Stromal cell of bone marrow (primary cell): ENCODE measurements around the gene TOMM22.

Experiments used
- DNase-seq: peaks from one replicate; pipeline ENCODE4 v3.0.0-alpha.2; 2012; ENCODE audit warnings: low read depth

TOMM22 gene

DNA sequence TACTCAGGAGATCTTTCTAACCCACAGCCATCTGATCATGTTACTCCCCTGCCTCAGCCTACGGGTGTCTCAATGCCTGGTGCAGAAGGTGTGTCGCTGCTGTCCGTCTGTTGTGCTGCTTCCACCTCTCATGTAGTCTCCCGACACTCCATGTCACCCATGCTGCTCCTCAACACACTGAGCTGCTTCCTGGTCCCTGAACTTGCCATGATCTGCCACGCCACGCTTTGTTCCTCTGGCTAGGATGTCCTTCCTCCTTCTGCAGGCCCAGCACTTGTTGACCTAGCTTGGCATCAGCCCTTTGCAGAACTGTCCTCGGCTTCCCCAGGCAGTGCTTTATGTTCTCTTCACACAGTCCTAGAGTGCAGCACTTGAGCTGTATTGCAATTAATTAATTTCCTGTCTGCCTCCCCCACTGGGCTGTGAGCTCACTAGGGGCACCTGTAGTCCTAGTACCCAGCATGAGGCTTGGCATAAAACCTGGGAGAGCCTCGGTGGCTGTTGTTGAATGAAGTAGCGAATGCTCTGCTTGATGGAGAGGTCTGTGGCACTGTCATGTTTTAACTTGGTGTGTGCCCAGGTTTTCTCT lies 33.5 kb downstream of the TOMM22 start:
- DNase-seq = no peak

DNA sequence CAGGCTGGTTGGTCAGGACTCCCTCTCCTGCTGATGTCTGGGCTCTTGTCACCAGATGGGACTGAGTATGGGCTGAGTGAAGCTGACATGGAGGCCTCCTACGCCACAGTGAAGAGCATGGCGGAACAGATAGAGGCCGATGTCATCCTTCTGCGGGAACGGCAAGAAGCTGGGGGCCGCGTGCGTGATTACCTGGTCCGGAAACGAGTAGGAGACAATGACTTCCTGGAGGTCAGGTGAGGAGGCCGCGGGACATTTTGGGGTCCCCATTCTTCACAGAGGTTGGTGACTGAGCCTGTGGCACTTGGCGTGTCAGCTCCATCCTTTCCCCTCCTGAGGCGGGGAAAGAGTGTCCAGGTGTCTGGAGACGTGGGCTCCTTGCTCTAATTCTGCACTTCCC lies 34.1 kb downstream of the TOMM22 start:
- no peak for DNase-seq

DNA sequence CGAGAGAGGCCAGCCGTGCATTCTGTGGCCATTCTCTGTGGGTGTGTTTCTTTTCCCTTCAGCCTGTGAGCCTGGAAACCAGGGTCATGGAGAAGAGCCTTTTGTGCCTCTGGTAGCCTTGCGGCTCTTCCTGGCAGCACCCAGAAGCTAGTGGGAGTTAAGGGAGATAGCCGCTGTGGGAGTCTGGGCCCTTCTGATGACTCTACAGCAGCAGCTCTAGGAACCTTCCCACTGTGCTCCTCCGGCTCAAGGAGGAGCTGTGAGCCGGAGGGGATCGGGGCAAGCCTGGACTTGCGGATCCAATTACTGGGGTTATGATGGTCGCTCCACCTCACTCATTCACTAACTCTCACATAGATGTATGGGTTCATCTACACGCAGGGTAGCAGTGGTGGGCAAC lies 34.5 kb downstream of the TOMM22 start:
- DNase-seq = no peak

DNA sequence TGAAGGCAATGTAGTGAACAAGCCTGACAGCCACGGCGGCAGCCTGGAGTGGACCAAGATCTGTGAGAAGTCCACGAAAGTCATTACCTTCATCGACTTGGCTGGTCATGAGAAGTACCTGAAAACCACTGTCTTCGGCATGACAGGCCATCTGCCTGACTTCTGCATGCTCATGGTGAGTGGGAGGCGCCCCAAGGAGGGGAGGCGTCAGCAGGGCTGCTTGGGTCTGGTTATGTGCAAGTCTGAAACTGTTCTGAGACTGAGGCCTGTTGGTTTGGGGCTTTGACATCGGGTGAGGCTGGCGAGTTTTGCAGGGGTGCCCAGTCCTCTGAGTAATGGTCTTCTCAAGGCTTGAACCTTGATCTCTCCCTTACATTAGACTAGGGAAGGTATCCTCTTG lies 35.1 kb downstream of the TOMM22 start:
- no peak for DNase-seq

DNA sequence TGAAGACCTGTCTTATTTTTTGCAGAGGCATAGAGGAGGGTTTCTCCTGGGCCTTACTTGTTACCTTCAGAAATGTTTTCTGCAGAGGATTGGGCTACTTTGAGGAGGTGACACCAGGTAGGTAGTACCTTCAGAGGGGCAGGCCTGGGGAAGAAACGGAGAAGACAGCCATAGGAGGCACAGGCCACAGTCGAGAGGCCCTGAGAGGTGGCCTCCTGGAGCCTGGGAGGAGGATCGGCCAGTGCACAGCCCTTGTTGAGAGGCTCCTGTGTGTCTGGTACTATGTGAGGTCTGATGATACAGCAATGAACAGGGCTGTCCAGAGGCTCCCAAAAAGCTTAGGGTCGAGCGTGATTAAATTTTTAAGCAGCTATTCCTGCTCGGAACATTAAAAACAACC lies 35.5 kb downstream of the TOMM22 start:
- no peak for DNase-seq

DNA sequence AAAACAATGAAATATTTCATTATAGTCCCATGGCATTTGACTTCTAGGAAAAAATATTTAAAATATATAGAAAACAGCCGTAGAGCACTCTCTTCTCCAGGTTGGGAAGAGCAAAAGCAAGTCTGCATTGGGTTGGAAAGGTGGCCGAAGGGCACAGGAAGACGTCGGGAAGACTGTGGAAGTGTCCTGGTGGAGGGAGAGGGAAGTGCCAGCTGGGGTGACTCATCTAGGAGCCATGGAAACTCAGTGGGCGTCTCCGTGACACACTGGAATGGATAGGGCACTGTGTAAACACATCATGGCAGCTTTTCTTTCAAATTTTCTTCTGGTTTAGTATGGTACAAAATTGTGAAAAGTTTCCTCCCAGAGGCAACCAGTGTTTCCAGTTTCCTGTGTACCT lies 36.7 kb downstream of the TOMM22 start:
- peak; percentile 74 for DNase-seq

DNA sequence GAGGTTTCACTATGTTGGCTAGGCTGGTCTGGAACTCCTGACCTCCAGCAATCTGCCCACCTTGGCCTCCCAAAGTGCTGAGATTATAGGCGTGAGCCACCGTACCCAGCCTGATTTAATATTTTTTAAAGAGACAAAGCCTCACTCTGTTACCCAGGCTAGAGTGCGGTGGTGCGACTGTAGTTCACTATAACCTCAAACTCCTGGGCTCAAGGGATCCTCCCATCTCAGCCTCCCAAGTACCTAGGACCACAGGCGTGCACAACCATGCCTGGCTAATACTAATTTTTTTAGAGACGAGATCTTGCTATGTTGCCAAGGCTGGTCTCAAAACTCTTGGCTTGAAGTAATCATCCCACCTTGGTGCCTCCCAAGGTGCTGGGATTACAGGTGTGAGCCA lies 37.4 kb downstream of the TOMM22 start:
- DNase-seq = no peak

DNA sequence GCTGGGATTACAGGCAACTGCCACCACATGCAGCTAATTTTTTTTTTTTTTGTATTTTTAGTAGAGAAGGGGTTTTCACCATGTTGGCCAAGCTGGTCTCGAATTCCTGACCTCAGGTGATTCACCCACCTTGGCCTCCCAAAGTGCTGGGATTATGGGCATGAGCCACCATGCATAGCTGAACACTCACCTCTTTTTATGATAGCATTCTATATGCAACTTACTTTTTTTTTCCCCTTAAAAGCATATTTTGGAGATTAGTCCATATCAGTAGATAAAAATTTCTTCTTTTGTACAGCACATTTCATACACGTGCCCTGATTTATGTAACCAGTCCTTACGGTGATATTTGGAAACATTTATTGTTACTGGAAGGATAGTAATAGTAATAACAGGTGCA lies 38.6 kb downstream of the TOMM22 start:
- DNase-seq = no peak

DNA sequence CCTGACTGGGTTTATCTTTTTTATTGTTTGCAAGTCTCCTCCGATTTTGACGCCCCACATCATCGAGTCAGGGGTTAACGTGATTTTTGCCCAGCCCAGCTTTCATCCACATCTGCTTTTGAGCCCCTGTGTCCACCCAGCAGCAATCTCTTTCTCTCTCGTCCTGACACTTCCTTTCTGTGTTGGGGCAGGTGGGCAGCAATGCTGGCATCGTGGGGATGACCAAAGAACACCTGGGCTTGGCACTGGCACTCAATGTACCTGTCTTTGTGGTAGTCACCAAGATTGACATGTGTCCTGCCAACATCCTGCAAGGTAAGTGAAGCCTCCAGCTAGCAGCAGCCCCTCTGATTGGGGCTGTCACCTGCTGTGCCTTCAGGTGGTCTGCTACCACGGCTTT lies 39.8 kb downstream of the TOMM22 start:
- DNase-seq = no peak

DNA sequence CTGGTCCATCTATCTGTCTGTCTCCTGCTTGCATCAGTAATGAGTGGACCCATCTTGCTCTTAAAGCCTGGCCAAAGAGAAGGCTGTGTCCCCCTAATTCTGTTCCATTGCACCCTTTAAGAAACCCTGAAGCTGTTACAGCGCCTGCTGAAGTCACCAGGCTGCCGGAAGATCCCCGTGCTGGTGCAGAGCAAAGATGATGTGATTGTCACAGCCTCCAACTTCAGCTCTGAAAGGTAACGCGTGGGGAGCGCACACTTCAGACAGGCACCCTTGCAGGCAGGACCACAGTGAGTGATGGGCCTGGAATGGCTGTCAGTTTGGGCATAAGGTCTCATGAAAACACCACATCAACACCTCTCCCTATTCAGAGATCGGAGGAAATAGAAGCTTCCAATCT lies 42.4 kb downstream of the TOMM22 start:
- DNase-seq = no peak

DNA sequence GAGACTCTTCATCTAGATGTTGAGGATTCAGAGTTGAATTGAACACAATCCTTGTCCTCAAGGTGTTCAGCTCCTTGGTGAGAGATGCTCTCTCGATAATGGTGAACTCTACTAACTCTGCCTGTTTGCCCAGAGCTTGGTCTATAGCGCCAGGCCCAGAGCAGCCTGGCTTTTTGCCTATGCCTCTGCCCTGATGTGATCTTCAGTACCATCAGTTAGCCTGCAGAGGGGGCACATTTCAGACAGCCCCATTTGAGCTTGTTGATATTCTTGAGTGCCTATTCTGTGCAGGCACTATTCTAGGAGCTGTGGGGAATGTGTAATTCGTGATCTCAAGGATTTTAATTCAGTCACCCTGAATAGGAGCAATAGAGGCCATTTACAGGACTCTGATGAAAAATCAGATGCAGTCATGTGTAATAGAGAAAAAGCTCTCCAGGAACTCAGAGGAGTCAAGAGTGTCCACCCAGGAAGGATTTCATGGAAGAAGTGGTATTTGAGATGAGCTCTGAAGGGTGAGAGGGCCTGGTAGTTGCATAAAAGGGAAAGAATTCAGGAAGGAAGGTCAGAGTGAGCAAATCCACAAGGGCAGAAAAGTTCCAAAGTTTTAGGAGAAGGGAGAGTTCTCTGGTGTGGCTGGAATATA lies 43.3 kb downstream of the TOMM22 start:
- no peak for DNase-seq

DNA sequence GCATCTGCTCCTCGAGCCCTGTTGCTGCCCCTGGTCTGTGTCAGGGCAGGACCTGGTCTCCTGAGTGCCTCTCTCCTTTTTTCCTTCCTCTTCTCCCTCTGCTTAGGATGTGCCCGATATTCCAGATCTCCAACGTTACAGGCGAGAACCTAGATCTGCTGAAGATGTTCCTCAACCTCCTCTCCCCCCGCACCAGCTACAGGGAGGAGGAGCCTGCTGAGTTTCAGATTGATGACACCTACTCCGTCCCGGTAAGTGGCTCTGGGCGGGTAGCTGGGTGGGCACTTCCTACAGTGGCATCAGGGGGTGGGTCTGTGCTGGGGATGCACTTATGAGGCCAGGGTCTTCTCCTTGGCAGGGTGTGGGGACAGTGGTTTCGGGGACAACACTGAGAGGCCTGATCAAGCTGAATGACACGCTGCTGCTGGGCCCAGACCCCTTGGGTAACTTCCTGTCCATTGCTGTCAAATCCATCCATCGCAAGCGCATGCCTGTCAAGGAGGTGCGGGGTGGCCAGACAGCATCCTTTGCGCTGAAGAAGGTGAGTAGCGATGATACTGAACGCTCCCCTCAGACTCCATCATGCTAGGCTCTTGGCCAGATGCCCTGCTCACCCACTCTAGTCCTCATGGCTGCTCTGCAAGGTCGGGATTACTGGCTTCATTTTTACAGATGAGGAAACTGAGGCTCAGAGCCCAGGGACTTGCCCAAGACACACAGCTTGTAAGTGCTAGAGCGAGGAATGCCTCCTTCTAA lies 44.3 kb downstream of the TOMM22 start:
- no peak for DNase-seq

DNA sequence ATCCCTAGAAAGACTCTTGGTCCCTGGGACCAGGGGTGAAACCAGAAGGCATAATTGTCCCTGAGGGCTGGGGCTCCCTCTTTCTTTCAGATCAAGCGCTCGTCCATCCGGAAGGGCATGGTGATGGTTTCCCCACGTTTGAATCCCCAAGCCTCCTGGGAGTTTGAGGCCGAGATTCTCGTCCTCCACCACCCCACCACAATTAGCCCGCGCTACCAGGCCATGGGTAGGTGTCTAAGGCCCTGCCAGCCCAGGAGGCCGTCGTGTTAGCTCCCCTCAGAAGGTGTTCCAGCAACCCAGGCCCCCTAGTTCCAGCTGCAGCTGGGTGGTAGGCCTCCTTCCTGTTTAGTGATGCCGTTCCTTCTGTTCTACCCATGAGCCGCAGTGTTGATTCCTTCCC lies 45.4 kb downstream of the TOMM22 start:
- DNase-seq = no peak

DNA sequence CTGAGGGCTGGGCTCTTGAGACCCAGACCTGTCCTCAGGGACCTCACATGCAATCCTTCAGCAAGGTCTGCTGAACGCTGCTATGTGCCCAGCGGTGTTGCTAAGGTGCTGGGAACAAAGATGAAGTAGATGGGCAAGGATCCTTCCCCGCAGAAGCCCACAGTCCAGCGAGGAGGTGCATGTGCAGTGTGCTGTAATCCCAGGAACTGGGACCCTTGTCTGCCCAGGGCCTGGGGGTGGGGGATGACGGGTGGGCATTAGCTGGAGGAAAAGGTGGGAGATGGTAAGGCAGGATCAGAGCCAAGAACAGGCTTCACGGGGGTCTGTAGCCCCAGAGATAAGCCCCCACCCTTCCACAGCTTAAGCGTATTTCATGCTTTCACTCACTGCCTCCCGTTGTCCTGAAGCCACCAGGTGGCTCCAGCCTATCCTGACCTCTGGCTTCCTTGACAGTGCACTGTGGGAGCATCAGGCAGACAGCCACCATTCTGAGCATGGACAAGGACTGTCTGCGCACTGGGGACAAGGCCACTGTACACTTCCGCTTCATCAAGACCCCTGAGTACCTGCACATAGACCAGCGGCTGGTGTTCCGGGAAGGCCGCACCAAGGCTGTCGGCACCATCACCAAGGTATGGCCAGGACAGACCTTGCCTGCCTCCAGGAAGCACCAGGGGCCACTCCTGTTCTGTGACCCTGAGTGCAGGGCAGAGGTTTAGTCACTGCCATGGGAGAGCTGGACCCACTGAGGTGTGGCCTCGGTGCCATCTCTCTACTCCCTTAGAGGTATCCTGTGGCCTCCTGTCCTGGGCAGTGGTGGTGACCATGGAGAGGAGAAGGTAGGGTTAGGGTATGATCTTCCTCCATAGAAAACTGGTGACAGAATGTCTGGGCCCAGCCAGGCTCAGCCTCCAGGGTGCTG lies 46.0 kb downstream of the TOMM22 start:
- no peak for DNase-seq

DNA sequence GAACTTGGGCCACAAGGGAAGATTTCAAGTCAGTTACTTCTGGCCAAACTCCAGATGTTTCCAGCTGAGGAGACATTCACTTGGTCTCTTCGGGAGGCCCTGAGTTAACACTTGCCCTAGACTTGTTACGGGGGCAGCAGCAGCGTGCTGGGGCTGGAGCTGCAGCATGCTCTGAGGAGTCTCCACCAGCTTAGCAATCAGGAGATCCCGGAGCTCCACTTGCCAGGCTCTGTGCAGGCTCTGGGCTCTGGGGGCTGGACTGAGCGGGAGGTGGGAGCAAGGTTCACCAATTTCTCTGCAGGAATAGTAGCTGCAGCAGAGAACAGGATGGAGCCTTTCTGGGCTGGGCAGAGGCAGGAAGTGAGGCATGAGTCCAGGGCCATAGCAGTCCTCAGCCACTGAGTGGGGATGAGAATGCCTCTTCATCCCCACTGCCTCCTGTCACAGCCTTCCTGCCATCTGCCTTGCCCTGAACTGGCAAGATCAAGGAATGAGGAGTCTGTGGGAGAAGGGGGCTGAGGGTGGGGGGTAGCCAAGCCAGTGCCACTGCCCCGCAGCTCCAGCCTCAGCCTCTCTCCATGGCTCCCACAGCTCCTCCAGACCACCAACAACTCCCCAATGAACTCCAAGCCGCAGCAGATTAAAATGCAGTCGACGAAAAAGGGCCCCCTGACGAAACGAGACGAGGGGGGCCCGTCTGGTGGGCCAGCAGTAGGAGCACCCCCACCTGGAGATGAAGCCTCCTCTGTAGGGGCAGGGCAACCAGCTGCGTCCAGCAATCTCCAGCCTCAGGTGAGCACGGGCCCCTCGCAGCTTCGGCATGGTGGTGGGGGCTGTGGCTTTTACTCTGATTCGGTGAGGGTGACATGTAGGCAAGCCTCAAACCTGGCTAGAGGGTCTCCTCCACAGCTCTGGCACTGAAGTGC lies 47.4 kb downstream of the TOMM22 start:
- DNase-seq = no peak

DNA sequence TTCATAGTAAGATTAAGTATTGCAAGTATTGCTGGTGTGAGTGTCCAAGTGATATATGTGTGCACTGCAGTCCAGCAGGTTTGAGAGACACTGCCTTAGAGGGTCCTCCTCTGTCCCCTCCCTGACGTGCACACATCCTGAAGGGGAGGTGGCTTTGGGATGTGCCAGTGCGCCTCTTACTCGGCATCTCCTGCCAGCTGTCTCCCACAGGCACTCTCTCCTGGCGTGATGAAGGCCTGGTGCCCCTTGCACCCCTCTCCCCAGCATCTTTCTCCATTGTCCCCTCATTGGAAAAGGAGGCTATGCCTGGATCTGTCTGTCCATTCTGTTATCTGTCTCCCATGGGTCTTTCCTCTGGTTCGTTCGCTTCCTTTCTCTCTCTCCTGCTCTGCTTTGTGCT lies 48.2 kb downstream of the TOMM22 start:
- no peak for DNase-seq

DNA sequence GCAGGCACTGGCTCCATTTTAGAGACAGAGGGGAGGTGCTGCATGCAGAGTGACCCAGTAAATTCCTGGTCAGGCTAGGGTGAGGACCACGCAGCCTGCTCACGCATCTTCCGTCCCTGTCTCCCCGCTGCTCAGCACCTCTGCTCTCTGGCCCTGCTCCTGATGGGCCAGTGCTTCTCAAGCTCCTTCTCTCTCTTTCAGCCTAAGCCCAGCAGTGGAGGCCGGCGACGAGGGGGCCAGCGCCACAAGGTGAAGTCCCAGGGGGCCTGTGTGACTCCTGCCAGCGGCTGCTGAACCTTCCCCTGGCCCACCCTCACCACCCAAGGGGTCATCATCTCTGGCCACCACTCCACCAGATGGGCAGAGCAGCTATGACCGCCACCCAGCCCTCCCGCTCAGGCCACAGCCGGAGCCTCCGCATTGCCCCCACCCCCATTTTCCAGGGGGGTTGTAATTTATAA lies 48.7 kb downstream of the TOMM22 start:
- DNase-seq = no peak

DNA sequence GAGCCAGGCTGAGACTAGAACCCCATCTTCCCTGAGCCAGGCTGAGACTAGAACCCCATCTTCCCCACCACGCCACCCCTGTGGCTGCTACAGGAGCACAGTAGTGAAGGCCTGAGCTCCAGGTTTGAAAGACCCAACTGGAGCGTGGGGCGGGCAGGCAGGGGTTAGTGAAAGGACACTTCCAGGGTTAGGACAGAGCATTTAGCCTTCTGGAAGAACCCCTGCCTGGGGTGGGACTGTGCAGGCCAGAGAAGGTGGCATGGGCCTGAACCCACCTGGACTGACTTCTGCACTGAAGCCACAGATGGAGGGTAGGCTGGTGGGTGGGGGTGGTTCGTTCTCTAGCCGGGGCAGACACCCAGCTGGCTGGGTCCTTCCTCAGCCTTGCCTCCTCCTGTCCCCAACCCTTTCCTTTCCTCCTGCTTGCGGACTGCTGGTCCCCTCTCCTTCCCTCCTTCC lies 50.0 kb downstream of the TOMM22 start:
- DNase-seq = no peak

DNA sequence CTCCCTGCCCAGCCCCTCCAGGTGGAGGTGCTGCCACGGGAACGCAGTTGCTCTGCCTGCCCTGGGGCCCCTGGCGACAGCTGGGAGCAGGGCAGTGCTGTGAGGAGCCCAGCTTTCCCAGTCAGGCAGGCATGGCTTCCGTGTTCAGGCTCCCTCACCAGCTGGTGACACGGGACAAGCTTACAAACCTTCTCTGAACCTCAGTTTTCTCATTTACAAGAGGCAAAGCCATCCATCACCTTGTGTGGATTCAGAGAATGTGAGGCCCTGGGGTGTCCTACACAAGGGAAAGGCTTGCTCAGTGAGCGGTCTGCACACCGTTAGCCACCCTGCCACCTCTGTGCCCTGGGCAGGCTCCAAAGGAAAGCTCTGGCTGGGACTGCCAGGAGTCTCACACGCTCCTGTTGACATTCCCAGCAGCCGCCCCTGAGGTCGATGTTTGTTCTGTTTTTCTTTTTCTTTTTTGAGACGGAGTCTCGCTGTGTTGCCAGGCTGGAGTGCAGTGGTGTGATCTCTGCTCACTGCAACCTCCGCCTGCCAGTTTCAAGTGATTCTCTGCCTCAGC lies 50.6 kb downstream of the TOMM22 start:
- DNase-seq = no peak

DNA sequence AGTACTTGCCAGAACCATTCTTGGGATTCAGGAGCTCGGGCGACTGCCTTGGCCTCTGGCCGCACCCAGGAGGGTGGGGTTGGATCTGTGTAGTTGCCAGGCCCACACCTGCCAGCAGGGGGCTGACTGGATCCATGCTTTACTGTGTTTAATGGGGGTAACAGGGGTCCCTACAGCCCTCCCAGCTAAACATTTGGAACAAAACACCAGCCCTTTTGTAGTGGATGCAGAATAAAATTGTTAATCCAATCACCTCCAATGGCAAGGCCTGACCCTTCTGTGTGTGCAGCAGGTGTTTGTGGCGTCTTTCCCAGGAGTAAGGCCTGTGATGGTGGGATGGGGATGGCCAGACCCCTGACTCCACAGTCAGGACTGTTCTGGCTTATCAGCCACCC lies 51.6 kb downstream of the TOMM22 start:
- no peak for DNase-seq
